Cortex of kidney (tissue), 1 donor: Measurements from ENCODE around the gene KCNAB1.

ENCODE experiments used
- DNase-seq: peaks from one replicate; lab custom pipeline; 2025; lab: John Stamatoyannopoulos, UW

Gene KCNAB1

DNA sequence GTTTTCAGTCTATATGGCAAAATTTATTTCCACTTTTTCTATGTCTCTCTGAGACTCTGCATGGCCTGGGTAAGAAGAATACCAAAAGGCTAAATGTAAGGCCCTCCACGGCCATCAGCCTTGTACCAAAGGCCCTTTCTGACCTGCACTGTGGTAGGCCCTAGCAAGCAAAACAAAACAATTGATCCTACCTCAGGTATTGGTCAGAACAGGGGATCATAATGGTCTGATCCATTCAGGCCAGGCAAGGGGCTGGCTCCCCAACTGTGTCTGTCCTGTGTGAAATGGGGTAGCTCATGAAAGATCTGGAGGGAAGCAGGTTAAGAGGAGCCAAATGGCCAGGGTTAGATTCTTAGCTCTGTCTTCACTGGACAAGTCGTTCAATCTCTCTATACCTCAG is 253.3 kb downstream of the KCNAB1 start:
- DNase-seq, result no peak

DNA sequence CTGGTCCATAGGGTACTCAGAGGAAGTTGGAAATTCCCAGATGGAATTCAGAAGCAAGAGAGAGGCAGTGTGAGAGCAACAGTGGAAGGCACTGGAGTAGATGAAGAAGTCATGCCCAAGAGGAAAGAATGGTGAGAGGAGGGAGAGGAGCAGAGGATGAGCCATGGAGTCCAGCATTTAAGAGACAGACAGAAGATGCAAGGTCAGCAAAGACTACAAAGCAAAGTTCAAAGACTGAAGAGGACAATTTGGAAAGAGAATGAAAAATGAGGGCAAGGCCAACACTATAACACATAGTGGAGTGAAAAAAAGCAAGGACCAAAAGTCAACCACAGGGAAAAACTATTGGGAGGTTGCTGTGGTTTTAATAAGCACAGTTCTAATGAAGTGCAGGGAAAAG is 255.8 kb downstream of the KCNAB1 start:
- DNase-seq, result no peak

DNA sequence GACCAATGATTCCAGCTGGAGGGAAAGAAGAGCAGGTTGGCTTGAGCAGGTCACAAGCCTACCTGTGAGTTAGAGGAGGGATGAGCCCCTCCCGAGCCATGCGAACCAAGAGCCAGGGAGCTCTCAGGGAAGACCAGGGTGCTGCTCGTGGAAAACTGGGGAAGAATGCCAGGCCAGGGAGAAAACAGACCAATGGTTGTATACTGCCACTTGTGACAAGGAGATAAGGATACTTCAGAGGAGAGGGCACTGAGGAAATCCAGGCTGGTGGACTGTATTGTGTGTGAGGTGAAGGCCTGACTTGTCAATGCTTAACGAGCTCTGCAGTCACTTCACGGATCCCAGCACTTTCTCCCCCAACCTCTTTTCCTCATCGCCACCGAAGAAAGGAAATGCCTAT is 256.9 kb downstream of the KCNAB1 start:
- no peak for DNase-seq

DNA sequence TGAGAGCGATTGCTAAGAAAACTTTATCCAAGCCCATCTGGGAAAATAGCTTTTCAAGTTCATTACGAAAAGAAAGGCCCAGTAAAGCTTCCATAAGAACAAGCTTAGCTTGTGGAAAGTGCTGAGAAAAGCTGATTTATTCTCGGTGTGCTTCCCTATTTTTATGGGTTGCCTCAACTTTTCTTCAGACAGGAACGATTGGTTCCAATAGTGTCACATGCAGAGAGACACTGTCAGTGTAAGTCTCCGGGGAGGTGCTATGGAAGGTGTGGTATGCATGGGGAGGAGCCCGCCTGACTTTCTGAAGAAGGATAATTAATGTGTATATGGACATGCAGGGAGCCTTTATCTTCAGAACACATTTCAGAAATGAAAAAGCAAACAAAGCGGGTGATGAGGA is 257.3 kb downstream of the KCNAB1 start:
- no peak for DNase-seq

DNA sequence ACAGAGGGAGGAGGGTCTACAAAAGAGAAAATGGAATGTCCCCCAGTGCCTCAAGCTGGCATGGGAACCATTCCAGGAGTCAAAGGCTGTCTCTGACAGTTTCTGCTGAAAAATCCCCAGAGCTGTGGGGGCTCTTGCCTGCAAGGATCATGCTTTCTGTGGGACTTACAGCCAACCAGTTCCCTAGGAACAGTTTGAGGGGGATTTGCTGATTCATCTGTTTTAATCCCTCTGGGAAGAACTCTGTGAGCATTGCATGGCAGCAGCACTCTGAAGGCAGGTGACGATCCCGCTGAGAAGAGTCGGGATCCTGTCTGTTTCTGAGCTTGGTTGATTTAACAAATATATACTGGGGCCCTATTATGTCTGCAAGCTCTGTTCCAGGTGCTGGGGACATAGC is 258.5 kb downstream of the KCNAB1 start:
- DNase-seq, result no peak

DNA sequence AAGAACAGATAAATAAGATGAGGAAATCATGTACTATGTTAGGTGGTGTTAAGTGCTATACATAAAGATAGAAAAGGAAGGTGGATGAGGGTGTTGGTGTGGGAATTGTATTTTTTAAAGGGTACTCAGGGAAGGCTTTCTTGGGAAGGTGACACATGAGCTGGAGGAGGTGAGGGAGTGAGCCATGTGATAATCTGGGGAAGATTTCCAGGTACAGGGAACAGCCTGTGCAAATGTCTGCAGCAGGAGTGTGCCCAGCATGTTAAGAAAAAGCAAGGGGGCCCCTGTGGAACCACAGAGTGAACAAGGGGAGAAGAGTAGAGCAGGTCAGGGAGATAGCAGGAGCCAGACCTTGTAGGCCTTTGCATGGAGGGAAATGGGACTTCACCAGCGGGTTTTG is 258.9 kb downstream of the KCNAB1 start:
- DNase-seq, result no peak

DNA sequence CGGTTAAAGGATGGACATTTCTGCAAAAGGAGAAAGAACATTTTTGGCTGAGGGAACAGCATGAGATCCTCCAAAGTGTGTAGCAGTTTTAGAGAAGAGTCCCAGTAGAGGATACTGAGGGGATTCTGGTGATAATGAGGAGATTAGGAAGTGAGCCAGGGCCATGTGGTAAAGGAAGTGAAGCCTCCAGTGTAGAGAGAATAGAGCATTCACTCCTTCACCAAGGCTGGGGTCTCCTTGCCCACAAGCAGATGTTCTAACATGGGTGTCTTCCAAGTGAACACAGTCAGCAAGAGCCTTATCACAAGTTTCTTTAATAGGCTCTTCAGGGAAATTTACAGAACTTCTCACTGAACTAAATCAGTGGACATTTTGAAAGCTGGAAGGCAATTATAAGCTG is 260.9 kb downstream of the KCNAB1 start:
- DNase-seq, result no peak

DNA sequence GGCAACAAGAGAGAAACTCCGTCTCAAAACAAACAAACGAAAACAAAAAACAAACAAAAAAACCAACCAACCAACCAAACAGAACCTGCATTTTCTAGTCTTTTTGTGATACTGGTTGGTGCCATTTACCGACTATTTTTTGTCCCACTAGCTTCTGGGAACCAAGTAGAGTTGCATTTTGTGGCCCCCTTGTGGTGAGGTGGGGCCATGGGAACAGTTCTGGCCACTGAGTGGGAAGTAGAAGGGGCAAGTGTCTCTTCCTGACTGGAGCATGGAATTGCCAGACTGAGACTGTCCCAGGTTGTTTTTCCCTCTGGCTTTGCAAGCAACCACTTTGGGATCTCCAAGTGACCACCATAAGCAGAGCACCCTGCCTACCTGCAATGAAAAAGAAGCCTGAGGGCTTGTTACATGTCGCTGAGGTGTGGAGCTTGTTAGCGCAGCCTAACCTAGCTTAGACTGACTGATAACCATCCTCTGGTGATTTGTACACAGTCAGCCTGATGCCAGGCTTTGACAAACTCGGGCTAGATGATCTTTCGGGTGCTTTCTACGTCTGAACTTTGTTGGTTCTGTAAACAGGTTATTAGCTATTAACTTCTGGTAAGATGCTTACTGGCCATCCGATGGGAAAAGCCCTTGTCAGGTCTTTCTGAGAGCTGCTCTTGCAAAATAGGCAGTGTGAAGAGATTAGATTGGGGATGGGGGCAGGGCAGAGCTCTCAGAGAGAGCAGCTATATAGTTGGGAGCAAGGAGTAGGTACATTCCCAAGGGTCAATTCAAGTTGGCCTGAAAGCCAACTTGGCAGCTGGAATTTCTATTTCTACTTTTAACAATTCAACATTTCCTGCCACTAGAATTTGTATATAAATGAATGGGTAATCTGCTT is 262.3 kb downstream of the KCNAB1 start:
- DNase-seq, result no peak

DNA sequence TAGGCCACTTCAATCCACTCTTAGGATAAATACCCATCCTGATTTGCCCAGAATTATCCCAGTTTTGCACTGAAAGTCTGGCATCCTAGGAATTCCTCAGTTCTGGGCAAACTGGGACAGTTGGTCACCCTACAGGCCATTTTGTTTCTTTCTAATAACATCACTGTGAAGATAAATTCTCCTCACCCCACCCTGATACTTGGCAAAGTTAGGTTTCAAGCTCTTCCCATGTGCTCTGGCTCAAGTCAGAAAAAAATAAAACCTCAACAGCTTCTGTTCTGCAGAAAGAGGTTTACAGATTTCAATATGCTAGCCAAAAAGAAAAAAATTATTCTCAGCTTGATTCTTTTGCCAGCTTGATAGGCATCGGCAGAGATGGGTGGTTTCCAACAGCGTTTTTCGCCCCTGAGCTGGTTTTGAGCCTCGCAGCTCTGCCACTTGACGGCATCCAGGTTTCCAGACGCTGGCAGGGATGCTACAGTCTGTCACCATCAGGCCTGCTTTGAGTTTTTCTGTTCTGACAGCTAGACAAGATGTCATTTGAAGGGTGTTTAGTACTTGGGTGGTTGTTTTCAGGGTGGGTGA is 263.2 kb downstream of the KCNAB1 start:
- no peak for DNase-seq

DNA sequence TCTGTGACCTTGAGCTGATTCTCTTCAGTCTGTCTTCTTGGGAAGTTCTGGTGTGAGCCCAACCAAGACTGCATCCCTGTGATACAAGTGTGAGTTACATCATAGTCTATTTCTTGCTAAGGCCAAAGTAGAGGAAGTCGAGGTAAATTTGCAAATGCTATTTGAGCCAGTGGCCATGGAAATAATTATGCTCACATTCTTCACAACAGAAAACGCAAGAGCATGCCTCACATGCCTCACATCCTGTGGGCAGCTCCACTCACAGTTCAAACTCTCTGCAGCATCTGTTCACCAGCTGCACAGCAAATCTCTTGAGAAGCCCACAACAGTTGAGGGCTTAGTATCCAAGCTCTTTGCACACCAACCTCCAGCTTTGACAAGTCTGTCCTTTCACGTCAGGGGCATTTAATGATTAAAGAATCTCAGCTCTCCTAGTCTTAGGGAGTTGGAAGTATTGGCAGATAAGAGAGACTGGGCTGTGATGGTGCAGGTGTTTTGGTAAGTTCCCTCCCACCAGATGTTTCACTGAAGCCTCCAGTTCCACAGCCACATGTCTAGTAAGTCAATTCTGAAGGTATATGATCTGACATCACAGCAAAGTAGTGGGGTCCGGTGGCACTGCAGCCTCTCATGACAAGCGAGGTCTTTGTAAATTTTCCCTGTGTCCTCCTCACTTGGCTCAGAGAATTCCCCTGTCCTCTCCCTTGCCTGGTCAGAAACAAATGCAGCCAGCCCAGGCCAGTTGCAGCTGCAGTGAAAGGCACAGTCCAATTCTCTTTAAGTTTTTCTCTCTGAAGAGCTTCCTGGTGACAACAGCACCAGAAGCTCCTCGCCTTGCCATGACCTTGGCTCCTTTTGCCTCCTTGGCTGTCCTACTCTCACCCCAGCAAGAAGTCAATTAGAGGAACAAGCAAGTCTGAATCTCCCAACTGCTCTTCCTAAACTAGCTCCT is 268.4 kb downstream of the KCNAB1 start:
- no peak for DNase-seq

DNA sequence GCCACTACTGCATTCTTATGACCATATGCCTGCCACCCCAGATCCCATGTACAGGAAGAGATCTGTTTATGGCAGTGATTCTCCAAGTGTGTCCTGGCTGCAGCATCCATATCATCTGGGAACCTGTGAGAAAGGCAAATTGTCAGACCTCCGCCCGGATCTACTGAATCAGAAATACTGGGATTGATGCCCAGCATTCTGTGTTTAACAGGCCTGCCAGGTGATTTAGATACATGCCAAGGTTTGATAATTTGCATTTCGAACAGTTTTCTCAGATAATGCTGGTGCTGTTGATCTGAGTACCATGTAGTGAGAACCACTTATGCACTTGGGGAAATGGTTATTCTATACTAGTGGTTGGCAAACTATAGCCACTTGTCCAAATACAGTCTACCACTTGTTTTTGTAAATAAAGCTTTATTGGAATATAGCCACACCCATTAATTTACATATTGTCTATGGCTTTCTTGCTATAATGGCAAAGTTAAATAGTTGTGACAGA is 269.1 kb downstream of the KCNAB1 start:
- no peak for DNase-seq

DNA sequence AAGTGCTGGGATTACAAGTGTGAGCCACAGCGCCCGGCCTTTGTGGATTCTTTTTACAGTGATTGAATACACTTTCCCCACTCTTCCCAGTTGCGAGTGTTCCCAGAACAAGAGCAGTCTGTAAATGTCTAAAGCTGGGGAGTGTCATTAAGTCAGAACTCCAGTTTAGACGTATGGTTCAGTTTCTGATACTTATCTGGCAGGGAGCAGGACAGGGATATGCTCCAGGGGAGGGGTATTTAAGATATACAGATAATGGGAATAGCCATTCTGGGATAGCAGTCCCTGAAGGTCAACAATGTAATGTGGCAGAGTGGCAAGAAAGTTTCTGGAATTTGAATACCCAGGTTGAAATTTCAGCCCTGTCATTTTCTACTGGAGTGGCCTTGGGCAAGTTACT is 270.5 kb downstream of the KCNAB1 start:
- DNase-seq, result no peak

DNA sequence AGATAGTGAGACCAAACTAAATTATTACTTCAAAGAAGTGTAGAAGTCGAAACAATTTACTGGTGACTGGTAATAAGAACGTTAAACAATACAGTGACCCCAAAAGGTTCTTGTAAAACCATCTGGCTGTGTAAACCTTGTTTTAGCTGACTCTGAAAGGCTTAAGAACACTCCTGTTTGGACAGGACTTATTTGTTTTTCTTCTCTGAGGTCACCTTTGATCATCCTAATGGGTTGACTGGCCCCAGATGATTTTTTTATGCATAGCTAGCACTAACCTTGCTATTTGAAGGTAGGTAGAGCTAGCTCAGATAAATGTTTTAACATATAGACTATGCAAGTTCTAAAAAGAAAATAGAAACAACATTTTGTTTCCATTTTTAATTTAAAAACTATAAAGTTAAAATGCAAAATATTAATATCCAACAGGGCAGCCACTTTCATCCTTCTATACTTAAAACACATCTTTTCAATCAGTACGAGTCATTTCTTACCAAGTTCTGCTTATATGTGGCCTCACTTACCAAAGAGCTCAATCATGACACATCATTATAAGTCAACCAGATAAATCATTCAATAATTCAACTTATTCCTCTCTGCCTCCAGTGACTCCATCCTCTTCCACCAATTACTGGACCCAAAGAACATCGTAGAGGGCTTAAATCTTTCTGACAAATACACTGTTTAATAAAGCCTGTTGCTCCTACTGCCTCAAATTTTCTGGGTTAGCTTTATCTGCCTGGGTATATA is 275.8 kb downstream of the KCNAB1 start:
- DNase-seq, result no peak

DNA sequence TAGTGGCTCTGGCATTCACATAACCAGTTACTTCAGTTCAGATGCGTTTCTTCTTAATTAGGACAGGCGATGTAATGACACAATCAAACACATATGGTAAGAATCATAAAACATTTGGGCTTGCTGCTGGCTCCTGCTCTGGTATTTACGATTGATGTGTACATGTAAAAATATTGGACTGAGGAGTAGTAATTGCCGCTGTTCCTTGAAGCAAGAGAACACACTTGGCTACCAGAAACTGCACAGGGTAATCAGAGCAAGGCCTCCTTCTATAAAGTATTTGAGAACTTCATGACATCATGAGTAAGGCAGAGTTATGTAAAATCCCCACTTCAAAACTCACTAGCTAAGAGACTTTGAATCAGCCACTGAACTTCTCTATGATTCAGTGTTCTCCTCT is 276.5 kb downstream of the KCNAB1 start:
- no peak for DNase-seq

DNA sequence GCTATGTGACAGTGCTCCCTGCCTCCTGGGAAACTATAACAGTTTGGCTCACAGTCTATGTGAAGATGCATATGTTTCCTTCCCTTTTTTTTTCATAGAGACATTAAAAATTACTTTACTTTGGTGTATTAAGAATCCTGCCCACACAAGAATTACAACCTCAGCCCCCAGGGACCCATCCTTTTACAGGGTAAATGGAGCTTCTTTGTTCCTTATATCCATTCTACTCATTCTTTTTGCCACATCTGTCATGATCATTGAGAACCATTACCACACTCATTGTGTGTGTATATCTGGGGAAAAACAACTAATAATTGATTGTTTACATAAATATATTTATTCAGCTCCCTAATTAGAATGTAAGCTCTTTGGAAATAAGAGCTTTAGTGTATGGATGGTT is 277.2 kb downstream of the KCNAB1 start:
- DNase-seq, result no peak

DNA sequence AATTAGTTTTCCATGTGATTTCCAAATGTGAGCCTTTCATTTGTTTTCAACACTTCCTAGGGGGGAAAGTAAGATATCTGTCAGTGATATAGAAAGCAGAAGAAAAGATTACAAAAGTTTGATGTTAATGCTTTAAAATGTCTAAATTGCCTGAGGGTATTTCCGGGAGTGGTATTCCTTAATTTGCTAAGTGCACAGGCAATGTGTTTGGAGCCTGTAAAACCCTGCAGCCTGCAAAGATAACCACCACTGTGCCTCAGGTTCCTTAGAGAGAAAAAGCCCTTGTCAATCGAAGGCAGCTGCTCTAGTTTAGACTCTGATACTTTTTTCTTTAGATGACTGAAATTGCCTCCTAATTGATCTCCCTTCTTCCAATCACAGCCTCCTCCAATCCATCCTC is 279.7 kb downstream of the KCNAB1 start:
- no peak for DNase-seq

DNA sequence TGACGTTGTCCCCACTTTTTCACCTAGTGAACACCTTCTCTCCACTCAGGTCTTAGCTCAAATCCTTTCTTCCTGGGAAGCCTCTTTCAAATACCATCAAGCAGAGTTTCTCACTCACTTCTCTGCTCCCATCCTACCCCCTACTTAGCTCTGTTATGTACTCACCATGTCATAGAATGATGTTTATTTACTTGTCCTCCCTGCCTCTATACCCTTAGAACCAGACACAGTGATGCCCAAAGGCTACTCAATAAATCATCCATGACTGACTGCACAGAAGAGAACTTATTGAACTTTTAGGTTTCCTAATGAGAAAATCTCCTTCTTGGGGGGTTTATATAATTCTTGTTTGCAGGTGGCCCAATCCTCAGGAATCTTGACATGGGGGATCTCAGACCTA is 280.4 kb downstream of the KCNAB1 start:
- DNase-seq, result no peak

DNA sequence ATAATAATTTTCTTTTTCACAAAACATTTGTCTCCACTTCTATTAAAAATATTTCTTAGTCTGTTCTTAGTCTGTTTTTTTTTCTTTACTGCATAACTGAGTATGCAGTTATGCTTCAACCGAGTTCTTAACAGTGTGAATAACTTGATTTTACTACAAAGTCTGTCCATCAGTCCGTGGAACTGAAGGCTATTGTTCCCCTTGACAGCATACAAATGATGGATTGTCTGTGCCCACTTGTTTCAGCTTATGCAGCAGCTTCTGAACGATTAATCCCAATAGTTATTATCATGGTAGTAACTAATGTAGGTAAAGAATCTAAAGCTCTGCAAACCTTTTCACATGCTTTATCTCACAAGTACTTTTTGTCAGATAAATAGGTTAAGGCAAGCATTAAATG is 283.8 kb downstream of the KCNAB1 start:
- no peak for DNase-seq

DNA sequence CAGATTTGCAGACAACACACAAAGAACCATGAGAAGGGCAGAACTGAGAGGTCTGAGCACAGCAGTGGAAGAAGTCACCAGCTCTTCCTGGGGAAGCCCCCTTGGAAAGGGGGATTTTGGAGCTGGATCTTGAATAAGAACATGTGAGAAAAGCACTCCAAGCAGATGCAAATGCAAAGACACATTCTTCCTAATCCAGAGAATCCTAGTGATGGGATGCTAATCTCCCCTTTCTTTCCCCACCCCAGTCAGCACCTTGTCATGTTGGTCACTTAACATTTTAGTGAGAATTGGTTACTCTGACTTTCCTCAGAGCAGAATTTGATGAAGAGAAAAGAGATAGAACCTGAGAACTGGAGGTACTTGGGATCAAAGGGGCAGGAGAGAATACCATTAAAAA is 286.0 kb downstream of the KCNAB1 start:
- DNase-seq, result no peak

DNA sequence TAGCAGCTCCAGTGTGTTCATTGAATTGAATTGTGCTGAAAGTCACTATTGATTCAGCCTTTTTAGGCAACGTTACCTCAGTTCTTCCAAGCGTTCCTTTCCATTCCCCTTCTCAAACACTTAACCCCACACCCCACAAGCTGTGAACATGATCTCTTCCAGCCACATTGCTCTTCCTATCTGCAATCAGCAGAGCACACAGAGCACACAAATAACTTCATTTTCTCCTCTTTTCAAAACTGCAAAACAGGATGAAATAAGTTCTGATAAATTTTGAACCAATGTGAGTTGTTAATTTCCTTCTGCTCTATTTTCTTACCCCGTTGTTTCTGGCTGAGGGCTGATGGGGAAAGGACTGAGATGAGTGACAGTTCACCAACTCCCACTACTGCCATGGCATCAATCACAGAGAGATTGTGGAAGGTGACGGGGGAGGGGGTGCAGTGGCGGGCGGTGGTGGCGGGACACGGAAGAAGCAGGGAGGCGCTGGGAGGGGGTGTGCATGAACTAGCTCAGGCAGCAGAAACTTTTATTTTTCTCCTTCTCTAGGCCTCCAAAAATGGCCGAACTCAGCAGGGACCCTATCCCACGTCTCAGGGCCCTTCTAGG is 287.3 kb downstream of the KCNAB1 start:
- DNase-seq, result no peak

DNA sequence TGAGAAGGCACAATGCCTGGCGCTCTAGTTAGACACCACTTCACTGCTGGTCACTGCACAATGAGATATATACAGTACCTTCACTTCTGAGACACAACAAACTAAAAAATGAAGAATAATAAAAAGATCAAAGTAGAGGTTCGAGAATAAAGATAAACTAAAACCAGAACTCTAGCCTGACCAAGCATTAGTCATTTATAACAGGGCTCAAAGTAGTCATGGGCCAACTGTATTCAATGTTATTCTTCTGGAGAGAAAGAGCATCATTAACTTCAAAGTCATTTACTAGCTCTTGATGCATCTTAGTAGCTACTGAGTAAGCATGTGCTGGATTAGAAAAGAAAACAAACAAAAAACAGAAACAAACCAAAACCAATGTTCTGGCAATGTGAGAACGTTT is 289.3 kb downstream of the KCNAB1 start:
- DNase-seq, result no peak
